Left ventricle myocardium inferior (tissue), 1 donor: ENCODE data around the gene LSM5. TPM values are rescaled to one million over a fixed set of nuclear protein-coding genes. Genes with fewer than 3 reads are reported as not detected.

Experiments
- DNase-seq: peaks from one replicate; pipeline ENCODE4 v3.0.0-alpha.2; 2020
- H3K27ac ChIP-seq: fragments of 200-600 bp; replicated peaks from 2 replicates; pipeline ENCODE4 v1.8.0; 2021
- H3K27me3 ChIP-seq: fragments of 200-600 bp; 2 replicates; pipeline ENCODE4 v1.8.0; 2021; ENCODE audit warnings: low read depth
- H3K36me3 ChIP-seq: fragments of 200-600 bp; 2 replicates; pipeline ENCODE4 v1.8.0; 2021
- H3K4me1 ChIP-seq: fragments of 200-600 bp; 2 replicates; pipeline ENCODE4 v1.8.0; 2021
- H3K4me3 ChIP-seq: fragments of 200-600 bp; 2 replicates; pipeline ENCODE4 v1.8.0; 2021; ENCODE audit warnings: mild to moderate bottlenecking, moderate library complexity
- H3K9me3 ChIP-seq: fragments of 200-600 bp; replicated peaks from 2 replicates; pipeline ENCODE4 v1.8.0; 2021
- CTCF ChIP-seq: fragments of 200-600 bp; IDR thresholded peaks from 2 replicates; pipeline ENCODE4 v1.8.0; 2021; ENCODE audit warnings: antibody characterized with exemption, mild to moderate bottlenecking, borderline replicate concordance
- intact Hi-C: fragments of 100-400 bp; cut with micrococcal nuclease; formaldehyde crosslinking; loops from one replicate; pipeline ENCODE4 v1.11.0; 2022
- long read RNA-seq: library from polyadenylated mRNA; unstranded; transcript quantifications from one replicate; pipeline ENCODE4 v2.0.0, GENCODE V29; 2021
- total RNA-seq: library from RNA; stranded (reverse); fragmentation: NEBNext Ultra II Directional; extraction: Animal tissue kit (Norgen Biotek cat#: 25700); gene quantifications from one replicate; pipeline ENCODE4 v1.2.1, GENCODE V29; 2021
- donor health status: DM: no; HTN: yes; CAD: no; lungs with severe emphysema.

The LSM5 gene
- total RNA-seq = 39.5 TPM
- long read RNA-seq, transcript LSM5-208 (5 exons, 2,258 nt) = major isoform, 24 of 27 reads
- long read RNA-seq, partial matches to known transcripts = 0 of 27 reads
- long read RNA-seq, other reads (novel, unspliced or antisense) = 3 of 27 reads

DNA sequence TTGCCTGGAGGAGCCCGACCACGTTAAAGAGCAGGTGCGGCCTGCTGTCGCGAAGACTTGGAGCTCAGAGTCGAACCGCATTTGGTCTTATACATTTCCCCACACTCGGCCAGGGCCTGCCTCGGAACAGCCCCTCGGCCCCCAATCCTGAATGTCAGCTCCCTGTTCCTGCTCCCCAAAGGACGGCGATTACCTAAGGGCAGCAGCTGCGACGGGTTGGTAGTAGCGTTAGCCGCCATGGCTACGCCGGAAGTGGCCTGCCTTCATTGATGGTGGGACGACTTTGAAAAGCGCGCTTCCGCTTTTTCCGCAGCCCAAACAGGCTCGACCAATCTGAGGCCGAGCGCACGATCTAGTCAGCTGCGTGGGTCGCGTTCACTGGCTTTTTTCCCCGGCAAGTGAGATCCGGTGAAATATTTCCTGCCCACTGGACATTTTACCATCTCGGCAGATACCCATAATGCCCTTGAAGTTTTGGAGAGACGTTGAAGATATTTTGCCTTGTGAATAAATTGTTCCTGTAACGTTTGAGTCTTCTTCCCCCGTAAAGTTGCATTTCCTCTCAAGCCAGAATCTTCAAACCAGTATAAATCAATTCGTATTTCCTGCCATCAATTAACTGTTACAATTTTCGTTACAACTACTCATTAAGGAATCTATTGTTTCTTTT is at the start of gene LSM5:
TSS of gene LSM5 (minus strand) at position 254 of the 670 bp plus-strand sequence. CDS start at position 239, 15 bp downstream.
- Histone ChIP-seq H3K27me3 (no peaks in the 10 kb centered on the region), H3K4me1 (peaks cover 28% of the 10 kb centered on the region), H3K27ac (peak within 1 kb of the TSS; percentile 95), H3K9me3 (no peaks in the 10 kb centered on the region), H3K4me3 (peak within 1 kb of the TSS; percentile 82), H3K36me3 (peaks cover 30% of the 10 kb centered on the region)
- intact Hi-C loops = loop anchor here (10.0 kb wide), 1 partner anchor 95 kb away; no protein-coding TSS in a partner anchor
- TF ChIP-seq CTCF = no peak
- DNase-seq = peak; percentile 90

- H3K27me3 ChIP-seq = no peaks in the 10 kb centered on the region
- H3K36me3 ChIP-seq = peaks cover 11% of the 10 kb centered on the region
- TF ChIP-seq CTCF = no peak
- H3K27ac ChIP-seq = no peak overlapping the region
- peaks cover 29% of the 10 kb centered on the region for H3K4me1 ChIP-seq
- no peaks in the 10 kb centered on the region for H3K9me3 ChIP-seq
- intact Hi-C loops = no loop called here
- no peak overlapping the region for H3K4me3 ChIP-seq
- DNase-seq = no peak
Measured at GRCh38 chr7:32539366-32539765, 49.2 kb upstream of the LSM5 start.

DNA sequence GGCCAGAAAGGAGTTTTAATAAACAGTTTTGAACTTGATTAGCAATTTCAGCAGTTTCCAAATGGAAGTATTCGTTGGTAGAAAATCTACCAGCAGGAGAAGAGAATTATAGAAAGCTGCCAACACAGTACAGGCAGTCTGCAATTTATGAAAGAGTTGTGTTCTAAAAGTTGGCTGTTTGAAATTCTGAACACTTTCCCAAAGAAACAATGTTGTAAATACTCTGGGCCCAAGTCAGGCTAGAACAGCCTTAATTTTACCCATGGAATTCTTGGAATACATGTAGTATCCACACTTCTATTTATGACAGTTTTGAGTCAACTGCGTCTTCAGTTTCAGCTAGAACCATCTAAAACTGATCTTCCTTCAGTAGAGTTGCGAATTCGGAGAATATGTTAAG is 47.6 kb upstream of the LSM5 start:
- TF ChIP-seq CTCF = no peak
- Histone ChIP-seq H3K4me1 (peaks cover 20% of the 10 kb centered on the region), H3K4me3 (no peak overlapping the region), H3K9me3 (no peaks in the 10 kb centered on the region), H3K27me3 (no peaks in the 10 kb centered on the region), H3K36me3 (no peaks in the 10 kb centered on the region), H3K27ac (no peak overlapping the region)
- intact Hi-C loops = no loop called here
- no peak for DNase-seq

DNA sequence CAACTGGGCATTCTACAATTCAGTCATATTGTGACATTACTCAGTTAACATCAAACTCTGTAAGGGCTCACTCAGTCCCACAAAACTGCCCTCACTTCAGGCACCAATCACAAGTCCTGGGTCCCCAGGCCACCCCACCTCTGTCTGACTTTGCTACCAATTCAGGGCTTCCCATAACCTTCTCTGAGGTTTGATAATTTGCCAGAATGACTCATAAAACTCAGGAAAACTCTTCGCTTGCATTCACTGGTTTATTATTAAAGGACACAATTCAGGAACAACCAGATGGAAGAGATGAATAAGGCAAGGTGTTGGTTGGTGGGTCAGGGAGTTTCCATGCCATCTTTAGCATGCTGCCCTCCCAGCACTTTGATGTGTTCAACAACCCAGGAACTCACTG is 46.4 kb upstream of the LSM5 start:
- Histone ChIP-seq H3K9me3 (no peaks in the 10 kb centered on the region), H3K4me1 (peaks cover 25% of the 10 kb centered on the region), H3K27ac (no peak overlapping the region), H3K36me3 (no peaks in the 10 kb centered on the region), H3K4me3 (no peak overlapping the region), H3K27me3 (no peaks in the 10 kb centered on the region)
- intact Hi-C loops = no loop called here
- DNase-seq = no peak
- TF ChIP-seq CTCF = no peak

DNA sequence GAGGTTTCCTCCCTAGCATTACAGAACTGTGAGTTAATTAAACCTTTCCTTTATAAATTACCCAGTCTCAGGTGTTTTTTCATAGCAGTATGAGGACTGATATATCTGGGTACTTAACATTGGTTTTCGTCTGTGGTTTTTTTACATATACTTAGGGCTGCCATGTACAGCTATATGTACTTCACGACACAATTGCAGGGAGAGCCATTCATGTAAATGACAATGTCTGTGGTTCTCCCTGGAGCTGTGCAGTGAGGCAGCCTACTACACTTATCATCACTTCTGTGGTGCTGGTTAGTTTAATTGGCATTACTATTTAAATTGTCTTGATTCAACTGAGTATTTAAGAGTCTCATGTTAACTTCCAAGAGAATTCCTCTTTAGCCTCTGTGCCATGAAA is 45.8 kb upstream of the LSM5 start:
- intact Hi-C loops = no loop called here
- Histone ChIP-seq H3K27ac (no peak overlapping the region), H3K36me3 (no peaks in the 10 kb centered on the region), H3K27me3 (no peaks in the 10 kb centered on the region), H3K9me3 (no peaks in the 10 kb centered on the region), H3K4me1 (peaks cover 27% of the 10 kb centered on the region), H3K4me3 (no peak overlapping the region)
- TF ChIP-seq CTCF = no peak
- no peak for DNase-seq
